Skeletal muscle satellite cell (primary cell): Measurements from ENCODE around the gene WDR18.

Experiments
- H3K27me3 ChIP-seq: 2 replicates; pipeline ENCODE4 v1.7.0; 2013; ENCODE audit warnings: low read length; ENCODE audit not compliant: control insufficient read depth, insufficient read depth
- H3K36me3 ChIP-seq: 2 replicates; pipeline ENCODE4 v1.7.0; 2013; ENCODE audit warnings: mild to moderate bottlenecking, control low read depth, low read length; ENCODE audit not compliant: insufficient read depth
- H3K4me1 ChIP-seq: 2 replicates; pipeline ENCODE4 v1.7.0; 2013; ENCODE audit warnings: low read length; ENCODE audit not compliant: control insufficient read depth, insufficient read depth
- H3K4me2 ChIP-seq: 2 replicates; pipeline ENCODE4 v1.7.0; 2013; ENCODE audit warnings: mild to moderate bottlenecking, low read length
- H3K4me3 ChIP-seq: 2 replicates; pipeline ENCODE4 v1.7.0; 2013; ENCODE audit warnings: low read length
- H3K9ac ChIP-seq: 2 replicates; pipeline ENCODE4 v1.7.0; 2013; ENCODE audit warnings: mild to moderate bottlenecking, low read depth, low read length, moderate library complexity
- H3K9me3 ChIP-seq: replicated peaks from 2 replicates; pipeline ENCODE4 v1.7.0; 2013; ENCODE audit warnings: mild to moderate bottlenecking, control low read depth, low read length

WDR18 gene

GRCh38 chr19:990746-991145, 6.6 kb downstream of the WDR18 start:
- no peak overlapping the region for H3K4me3 ChIP-seq
- peaks cover 6% of the 10 kb centered on the region for H3K27me3 ChIP-seq
- H3K36me3 ChIP-seq, result peaks cover 44% of the 10 kb centered on the region
- H3K4me2 ChIP-seq, result no peak overlapping the region
- peaks cover 8% of the 10 kb centered on the region for H3K4me1 ChIP-seq
- no peak overlapping the region for H3K9ac ChIP-seq
- H3K9me3 ChIP-seq, result no peaks in the 10 kb centered on the region

DNA sequence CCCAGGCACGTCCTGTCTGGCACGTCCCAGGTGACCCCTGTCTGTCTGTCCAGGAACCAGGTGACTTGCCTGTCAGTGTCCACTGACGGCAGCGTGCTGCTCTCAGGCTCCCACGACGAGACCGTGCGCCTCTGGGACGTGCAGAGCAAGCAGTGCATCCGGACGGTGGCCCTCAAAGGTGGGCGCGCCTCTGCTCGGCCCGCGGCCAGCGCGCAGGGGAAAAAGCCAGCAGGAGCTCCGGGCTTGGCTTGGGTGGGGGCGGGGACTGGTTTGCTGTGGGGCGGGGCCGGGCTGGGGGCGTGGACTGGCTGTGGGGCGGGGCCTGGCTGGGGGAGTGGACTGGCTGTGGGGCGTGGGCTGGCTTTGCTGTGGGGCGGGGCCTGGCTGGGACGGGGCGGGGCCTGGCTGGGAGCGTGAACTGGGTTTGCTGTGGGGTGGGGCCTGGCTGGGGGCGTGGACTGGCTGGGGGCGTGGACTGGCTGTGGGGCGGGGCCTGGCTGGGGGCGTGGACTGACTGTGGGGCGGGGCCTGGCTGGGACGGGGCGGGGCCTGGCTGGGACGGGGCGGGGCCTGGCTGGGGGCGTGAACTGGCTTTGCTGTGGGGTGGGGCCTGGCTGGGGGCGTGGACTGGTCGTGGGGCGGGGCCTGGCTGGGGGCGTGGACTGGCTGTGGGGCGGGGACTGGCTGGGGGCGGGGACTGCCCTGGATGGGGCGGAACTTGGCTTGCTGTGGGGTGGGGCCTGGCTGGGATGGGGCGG, 7.2 kb downstream of the WDR18 start:
- H3K36me3 ChIP-seq, result peaks cover 43% of the 10 kb centered on the region
- H3K27me3 ChIP-seq, result peaks cover 12% of the 10 kb centered on the region
- H3K9ac ChIP-seq, result no peak overlapping the region

DNA sequence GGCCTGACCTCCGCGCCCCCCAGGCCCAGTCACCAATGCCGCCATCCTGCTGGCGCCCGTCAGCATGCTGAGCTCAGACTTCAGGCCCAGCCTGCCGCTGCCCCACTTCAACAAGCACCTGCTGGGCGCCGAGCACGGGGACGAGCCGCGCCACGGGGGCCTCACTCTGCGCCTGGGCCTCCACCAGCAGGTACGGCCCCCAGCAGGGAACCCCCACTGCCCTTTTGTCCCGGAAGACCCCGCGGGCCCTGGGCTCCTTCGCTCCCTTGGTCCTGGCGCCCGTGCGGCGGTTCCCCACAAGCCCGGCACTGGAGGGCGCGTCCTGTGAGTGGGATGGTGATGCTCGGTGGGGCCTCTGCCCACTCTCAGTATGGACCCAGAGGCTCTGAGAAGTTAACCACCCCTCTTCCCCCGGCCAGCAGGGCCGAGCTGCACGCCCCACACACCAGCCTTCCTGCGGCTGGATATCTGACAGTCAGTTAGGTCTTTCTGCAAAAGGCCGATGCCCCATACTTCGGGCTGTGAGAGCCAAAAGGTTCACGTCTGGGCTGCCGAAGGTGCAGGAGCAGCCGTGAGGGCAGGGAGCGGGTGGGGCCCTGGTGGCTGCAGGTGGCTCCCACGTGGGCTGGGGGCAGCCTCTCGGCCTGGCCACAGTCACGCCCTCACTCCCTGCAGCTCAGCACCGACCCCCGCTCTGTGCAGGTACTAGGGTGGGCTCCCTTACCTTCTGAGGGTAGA, 8.0 kb downstream of the WDR18 start:
- H3K9ac ChIP-seq, result no peak overlapping the region
- H3K36me3 ChIP-seq, result peaks cover 35% of the 10 kb centered on the region
- H3K4me2 ChIP-seq, result no peak overlapping the region
- H3K9me3 ChIP-seq, result no peaks in the 10 kb centered on the region
- H3K4me1 ChIP-seq, result peaks cover 17% of the 10 kb centered on the region
- H3K4me3 ChIP-seq, result no peak overlapping the region
- peaks cover 19% of the 10 kb centered on the region for H3K27me3 ChIP-seq

More for the DNA sequence above, 7.2 kb downstream of the WDR18 start:
- peaks cover 14% of the 10 kb centered on the region for H3K4me1 ChIP-seq
- H3K4me3 ChIP-seq, result no peak overlapping the region
- H3K9me3 ChIP-seq, result no peaks in the 10 kb centered on the region
- no peak overlapping the region for H3K4me2 ChIP-seq

DNA sequence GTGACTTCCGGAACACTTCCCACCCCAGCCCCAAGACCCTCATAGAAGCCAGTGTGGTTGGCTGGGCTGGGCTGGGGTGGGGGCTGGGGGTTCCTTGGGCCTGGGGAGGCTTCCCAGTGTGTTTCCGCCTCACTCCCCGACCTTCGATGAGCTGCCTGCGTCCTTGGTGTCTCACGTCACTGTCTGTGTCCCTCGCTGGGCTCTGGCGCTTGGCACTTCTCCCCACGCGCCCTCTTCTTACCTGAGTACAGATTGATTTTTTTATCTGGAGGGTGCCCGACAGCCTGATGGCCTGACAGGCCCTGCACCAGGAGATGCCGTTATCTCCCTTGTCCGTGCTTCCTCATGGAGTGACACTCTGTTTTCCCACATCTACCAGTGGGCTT, 8.5 kb downstream of the WDR18 start:
- H3K9me3 ChIP-seq, result no peaks in the 10 kb centered on the region
- no peak overlapping the region for H3K9ac ChIP-seq
- no peak overlapping the region for H3K4me2 ChIP-seq
- peaks cover 32% of the 10 kb centered on the region for H3K36me3 ChIP-seq
- H3K27me3 ChIP-seq, result peaks cover 24% of the 10 kb centered on the region
- peaks cover 17% of the 10 kb centered on the region for H3K4me1 ChIP-seq
- no peak overlapping the region for H3K4me3 ChIP-seq

DNA sequence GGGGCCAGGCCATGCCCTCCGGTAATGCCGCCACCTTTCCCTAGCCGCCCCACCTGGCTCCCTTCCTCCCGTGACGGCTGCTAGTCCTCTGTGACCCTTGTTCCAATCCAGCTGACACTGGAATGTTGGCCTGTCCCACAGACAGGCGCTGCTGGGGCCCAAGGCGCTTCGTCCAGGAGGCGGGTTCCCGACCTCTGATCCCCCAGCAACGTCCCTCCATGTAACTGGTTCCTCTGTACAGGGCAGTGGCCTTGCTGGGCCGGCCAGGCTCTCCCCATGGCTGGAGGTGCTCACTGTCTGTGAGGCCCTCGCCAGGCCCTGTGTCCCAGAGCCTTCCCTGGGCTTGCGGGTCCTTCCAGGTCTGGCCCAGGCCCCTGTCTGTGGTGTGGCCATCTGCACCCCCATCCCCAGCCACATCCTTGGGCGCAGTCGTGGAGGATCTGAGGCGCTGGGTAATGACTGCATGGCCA, 9.3 kb downstream of the WDR18 start:
- H3K4me3 ChIP-seq, result no peak overlapping the region
- H3K4me2 ChIP-seq, result no peak overlapping the region
- H3K4me1 ChIP-seq, result peaks cover 17% of the 10 kb centered on the region
- H3K9me3 ChIP-seq, result no peaks in the 10 kb centered on the region
- no peak overlapping the region for H3K9ac ChIP-seq
- peaks cover 32% of the 10 kb centered on the region for H3K27me3 ChIP-seq
- peaks cover 32% of the 10 kb centered on the region for H3K36me3 ChIP-seq

- Histone ChIP-seq H3K36me3 (peaks cover 32% of the 10 kb centered on the region), H3K9ac (no peak overlapping the region), H3K9me3 (no peaks in the 10 kb centered on the region), H3K27me3 (peaks cover 37% of the 10 kb centered on the region), H3K4me2 (no peak overlapping the region), H3K4me3 (no peak overlapping the region), H3K4me1 (peaks cover 17% of the 10 kb centered on the region)
These were observed 9.8 kb downstream of the WDR18 start for GRCh38 chr19:993831-994393.

DNA sequence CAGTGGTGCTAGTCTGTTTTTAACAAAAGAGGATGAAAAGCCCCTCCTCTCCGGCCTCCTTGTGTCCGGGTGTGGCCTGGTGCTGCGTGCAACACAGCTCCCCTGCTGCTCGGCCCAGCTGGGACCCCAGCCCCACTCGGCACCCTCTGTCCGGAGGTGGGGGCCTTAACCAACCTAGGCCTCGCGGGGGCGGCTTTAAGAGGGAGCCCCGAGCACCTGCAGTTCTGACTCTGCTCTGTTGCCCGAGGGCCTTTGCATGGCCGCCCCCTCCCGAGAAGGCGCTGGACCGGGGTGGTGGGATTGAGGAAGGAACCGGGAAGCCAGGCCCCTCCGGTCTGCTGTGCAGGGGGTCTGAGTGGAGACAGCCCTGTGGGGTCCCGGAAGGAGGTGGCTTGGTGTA, 10.4 kb downstream of the WDR18 start:
- peaks cover 32% of the 10 kb centered on the region for H3K36me3 ChIP-seq
- H3K4me3 ChIP-seq, result no peak overlapping the region
- peaks cover 17% of the 10 kb centered on the region for H3K4me1 ChIP-seq
- H3K9ac ChIP-seq, result no peak overlapping the region
- no peaks in the 10 kb centered on the region for H3K9me3 ChIP-seq
- no peak overlapping the region for H3K4me2 ChIP-seq
- H3K27me3 ChIP-seq, result peaks cover 43% of the 10 kb centered on the region

DNA sequence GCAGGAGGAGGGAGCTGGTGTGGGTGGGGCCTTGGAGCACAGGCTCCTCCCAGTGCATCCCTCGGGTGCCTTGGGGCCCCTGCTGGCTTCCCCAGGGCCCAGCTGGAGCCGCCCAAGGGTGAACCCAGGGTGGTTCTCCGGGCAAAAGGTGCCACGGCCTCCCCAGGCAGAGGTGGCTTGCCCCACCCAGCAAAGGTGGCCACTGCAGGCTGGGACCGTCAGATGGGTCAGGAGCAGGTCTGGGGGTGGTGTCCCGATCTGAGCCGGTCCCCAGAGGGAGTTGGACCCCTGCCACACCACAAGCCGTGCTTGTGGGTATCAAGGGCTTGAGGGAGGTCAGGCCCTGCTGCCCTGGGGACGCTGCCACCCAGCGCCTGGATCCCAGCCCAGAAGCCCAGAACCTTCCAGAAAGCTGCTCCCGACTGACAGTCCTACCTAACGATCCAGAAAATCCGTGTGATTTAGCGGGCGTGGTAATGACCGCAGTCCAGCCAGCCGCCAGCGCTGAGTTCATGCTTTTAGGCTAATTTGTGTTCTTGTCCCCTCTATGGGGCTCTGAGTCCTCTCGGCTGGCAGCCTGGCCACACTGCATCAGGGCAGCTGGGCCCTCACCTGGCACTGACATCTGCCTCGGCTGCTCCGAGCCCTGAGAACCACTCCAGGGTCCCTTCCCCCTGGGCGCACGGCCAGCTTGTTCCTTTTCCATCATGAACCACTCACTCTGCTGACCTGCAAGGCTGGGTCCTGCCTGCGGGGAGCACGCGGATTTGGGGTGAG, 11.1 kb downstream of the WDR18 start:
- Histone ChIP-seq H3K36me3 (peaks cover 24% of the 10 kb centered on the region), H3K4me3 (no peak overlapping the region), H3K4me2 (no peak overlapping the region), H3K27me3 (peaks cover 44% of the 10 kb centered on the region), H3K9ac (no peak overlapping the region), H3K9me3 (no peaks in the 10 kb centered on the region), H3K4me1 (peaks cover 17% of the 10 kb centered on the region)

DNA sequence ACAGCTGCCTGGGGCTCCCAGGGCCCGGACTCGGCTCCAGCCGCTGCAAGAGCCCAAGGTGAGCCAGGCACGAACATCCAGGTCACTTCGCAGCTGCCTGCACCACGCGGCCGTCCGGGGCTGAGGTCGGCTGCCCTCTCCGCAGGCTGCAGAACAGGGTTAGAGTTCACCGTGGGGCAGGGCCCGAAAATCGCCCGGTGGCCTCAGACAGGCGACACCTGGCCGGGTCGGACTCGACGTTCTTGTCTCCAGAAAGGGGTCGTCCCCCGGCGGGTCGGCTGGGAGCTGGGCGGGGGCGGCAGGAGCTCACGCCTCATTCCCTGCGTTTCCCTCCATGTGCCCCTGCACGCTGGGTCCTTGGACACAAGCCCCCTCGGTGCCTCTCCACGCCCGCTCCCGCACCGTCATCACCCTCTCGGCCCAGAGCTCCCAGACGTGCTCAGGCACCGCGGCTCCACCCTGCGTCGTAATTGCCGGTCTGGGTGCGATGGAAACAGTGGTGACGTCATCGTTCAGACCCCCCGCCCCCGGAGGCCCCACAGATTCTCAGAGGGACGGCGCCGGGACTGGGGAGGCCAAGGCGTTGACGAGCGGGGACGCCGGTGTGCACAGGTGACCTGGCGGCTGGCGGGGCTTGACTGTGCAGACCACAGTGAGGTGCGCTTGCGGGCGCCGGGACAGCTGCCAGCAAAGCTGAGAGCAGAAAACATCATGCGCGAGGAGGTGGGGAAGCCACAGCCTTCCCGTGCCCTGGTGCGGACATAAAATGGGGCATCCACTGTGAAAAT, 12.1 kb downstream of the WDR18 start:
- H3K4me2 ChIP-seq, result peak overlapping the region; percentile 57
- peak overlapping the region; percentile 5 for H3K4me3 ChIP-seq
- peaks cover 17% of the 10 kb centered on the region for H3K4me1 ChIP-seq
- H3K9me3 ChIP-seq, result no peaks in the 10 kb centered on the region
- H3K36me3 ChIP-seq, result peaks cover 15% of the 10 kb centered on the region
- H3K9ac ChIP-seq, result no peak overlapping the region
- peaks cover 48% of the 10 kb centered on the region for H3K27me3 ChIP-seq

DNA sequence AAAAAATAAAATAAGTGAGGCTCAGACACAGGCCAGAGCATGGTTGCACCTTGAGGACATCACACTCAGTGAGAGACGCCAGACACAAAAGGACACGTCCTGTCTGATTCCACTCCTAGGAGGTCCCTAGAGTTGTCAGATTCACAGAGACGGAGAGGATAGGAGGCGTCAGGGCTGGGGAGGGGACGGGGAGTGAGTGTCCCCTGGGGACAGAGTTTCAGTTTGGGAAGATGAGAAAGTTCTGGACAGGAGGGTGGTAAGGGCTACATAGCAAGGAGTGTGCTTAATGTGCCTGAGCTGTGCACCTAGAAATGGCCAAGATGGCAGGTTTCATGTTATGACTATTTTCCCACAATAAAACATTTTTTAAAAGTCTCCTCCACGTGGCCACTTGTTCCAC, 13.9 kb downstream of the WDR18 start:
- Histone ChIP-seq H3K9ac (no peak overlapping the region), H3K36me3 (peaks cover 4% of the 10 kb centered on the region), H3K4me2 (no peak overlapping the region), H3K4me3 (no peak overlapping the region), H3K4me1 (peaks cover 17% of the 10 kb centered on the region), H3K27me3 (peaks cover 54% of the 10 kb centered on the region), H3K9me3 (no peaks in the 10 kb centered on the region)
